Skeletal muscle cell (primary cell): ENCODE results near the gene BHLHE23.

Experiments used
- DNase-seq: peaks from one replicate; pipeline ENCODE4 v3.0.0-alpha.2; 2010; ENCODE audit warnings: low read depth
- H3K4me3 ChIP-seq: 2 replicates; pipeline ENCODE4 v1.5.1; 2011; ENCODE audit warnings: low read depth, mild to moderate bottlenecking, control low read depth, low read length, moderate library complexity

BHLHE23 gene

DNA sequence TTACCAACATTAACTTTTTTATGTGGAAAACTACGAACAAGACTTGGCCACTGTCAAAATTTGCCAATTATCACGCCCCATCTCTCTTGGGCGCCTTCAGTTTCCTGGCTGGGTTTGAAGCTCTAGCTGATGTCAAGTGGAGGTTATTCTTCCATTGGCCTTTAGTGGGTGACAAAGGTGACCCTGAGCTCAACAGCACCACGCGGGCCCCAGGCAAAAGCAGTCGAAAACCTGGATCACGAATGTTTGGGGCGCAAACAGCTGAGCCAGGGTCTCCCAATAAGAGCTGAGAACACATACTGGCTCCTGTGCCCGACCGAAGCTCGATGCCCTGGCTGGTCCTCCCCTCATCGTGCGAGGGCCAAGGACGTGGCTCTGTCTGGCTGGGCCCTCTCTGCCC, 27.5 kb downstream of the BHLHE23 start:
- H3K4me3 ChIP-seq: no peak overlapping the region
- no peak for DNase-seq

DNA sequence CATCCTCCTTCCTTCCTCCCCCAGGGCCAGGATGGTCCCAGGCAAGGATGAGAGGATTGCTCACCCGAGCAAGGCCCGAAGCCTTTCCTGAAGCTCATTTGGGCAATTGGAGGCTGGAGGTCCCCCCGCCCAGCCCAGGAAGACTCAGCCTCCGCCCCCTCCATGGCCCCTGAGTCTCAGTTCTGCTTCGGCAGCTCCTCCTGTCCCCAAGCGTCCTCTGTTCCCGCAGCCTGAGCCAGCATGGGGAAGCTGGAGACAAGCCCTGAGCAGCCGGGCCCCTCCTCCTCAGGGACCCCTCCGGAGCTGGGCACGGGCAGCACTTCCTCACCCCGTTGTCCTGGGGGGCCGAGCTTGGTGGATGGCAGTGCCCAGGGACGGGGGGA, 28.2 kb downstream of the BHLHE23 start:
- DNase-seq: no peak
- no peak overlapping the region for H3K4me3 ChIP-seq

DNA sequence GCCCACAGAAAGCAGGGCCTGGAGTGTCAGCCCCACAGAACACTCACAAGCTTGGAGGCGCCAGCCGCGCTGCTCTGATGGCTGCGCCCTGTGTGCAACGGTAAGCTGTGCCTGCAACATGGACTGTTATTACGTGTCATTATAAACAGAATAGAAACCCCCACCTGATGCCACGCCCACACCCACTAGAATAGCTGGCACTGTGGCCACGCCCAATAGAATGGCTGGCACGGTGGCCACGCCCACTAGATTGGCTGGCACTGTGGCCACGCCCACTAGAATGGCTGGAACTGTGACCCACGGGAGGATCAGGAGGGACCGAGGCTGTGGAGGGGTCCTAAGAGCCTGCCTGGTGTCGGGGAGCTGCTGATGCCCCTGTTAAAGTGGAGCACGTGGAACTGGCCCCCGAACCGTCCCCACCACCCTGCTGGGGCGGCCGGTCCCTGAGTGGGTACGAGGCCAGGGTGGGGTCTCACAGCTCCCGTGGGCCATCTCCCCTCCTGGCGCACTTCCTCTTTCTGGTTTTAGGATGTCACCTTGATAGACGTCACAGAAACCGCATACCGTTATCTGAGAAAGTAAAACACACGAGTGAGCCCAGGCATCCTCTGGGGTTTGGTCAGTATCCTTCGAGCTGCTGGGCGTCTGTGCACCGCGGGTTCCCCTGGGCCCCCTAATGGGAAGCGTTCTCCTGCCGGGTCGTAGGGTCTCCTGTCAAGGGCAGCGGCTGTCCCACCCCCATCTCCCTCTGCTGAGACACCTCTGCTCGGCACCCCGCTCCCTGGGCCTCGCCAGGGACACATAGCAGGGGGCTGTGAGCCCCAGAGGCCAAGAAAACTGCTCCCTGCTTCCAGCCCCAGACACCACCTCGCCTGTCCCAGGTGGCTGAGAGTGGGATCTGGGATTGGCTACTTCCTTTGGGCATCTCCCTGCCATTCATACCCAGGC, 28.9 kb downstream of the BHLHE23 start:
- DNase-seq: no peak
- H3K4me3 ChIP-seq: no peak overlapping the region

DNA sequence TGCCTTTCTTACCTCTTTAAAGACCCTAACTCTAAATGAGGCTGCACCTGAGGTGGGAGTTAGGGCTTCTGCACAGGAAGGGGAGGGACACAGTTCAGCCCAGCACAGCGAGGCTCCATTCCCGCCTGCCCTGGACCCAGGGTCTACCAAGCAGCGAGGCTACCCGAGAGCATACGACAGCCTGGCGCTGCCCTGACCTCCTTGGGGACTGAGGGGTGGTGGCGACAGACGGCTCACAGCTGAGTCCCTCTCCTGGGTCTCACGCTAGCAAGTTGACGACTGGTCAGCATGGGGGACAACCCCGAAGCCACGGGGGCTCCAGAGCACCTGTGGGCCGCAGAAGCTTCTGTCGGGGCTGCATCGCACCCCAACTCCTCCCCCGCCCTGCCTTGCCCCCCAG, 29.9 kb downstream of the BHLHE23 start:
- DNase-seq: no peak
- H3K4me3 ChIP-seq: no peak overlapping the region

DNA sequence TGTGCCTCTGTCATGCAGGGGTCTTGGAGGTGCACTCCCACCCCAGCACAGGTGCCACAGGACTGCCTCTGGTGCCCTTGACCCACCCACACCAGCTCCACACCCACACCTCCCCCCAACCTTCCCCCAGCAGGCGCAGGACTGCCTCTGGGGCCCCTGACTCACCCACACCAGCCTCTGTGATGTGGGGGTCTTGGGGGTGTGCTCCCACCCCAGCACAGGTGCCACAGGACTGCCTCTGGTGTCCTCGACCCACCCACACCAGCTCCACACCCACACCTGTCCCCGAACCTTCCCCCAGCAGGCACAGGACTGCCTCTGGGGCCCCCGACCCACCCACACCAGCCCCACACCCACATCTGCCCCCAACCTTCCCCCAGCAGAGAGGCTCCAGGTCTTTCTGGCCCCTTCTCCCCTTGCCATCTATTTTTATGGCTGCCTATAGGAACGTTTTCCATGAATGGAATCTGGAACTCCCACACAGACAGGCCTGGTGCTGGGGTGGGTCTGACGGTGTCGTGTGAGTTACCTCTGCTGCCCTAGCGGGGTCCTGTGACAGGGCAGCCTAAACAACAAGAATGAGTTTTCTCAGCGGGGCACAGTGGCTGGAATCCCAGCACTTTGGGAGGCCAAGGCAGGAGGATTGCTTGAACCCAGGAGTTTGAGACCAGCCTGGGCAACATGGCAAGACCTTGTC, 30.8 kb downstream of the BHLHE23 start:
- DNase-seq: no peak
- no peak overlapping the region for H3K4me3 ChIP-seq

DNA sequence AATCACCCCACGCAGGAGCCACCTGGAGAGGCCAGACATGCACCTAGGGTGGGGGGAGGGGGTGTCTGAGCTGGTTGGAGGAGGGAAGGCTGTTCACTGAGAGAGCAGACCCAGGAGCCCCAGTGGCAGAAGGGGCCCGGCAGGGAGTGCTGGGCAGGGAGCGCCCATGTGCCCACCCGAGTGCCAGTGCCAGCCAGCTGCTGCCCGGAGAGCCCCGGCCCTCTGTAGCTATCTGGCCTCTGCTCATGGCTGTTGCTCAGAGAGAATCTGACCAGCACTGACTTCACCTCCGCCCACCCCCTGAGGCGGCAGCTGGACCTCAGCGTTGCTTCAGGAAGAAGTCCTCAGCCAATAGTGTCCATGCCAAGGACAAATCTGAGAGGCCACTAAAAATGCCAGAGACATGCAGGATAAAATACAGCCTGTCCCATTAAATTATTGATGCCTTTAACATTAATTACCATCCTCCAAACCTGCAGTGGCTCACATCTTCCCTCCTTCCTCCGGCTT, 31.5 kb downstream of the BHLHE23 start:
- no peak for DNase-seq
- H3K4me3 ChIP-seq: no peak overlapping the region

DNA sequence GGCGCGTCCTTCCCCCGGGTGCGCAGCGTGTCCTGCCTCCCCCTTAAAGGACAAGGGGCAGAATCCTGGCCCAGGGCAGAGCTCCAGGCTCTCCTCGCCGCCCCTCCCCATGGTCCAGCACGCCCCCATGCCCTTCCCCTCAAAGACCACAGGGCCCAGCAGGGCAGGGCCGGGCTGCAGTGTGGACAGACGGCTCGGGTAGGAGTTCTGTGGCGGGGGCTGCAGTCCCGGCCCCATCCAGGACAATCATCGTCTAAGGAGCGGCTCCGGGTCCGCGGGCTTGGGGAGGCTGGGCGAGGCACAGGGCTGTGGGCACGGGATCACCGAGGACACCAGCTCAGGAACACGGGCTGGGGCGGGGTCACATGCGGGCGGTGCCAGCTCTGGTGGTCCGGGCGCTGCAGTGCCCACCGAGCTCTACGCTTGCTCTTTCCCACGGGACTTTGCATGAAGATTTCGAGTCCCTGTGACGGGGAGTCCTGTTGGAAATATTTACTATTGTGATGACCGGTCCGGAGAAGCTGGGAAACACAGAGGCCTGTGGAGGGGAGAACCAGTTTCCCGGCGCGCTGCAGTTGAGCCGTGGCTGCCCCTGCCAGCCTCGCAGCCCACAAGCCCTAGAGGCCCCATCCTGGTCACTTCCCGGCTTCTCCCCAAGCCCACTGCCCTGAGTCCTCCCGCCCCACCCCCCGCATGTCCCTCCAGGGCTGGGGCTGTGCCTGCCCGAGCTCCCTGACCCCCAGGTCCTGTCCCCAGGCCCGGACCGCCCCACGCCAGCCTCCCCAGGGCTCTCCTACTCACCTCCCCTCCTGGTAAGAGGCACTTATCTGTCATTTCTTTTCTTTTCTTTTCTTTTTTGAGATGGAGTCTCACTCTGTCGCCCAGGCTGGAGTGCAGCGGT, 33.7 kb downstream of the BHLHE23 start:
- no peak for DNase-seq
- H3K4me3 ChIP-seq: peak overlapping the region; percentile 30

DNA sequence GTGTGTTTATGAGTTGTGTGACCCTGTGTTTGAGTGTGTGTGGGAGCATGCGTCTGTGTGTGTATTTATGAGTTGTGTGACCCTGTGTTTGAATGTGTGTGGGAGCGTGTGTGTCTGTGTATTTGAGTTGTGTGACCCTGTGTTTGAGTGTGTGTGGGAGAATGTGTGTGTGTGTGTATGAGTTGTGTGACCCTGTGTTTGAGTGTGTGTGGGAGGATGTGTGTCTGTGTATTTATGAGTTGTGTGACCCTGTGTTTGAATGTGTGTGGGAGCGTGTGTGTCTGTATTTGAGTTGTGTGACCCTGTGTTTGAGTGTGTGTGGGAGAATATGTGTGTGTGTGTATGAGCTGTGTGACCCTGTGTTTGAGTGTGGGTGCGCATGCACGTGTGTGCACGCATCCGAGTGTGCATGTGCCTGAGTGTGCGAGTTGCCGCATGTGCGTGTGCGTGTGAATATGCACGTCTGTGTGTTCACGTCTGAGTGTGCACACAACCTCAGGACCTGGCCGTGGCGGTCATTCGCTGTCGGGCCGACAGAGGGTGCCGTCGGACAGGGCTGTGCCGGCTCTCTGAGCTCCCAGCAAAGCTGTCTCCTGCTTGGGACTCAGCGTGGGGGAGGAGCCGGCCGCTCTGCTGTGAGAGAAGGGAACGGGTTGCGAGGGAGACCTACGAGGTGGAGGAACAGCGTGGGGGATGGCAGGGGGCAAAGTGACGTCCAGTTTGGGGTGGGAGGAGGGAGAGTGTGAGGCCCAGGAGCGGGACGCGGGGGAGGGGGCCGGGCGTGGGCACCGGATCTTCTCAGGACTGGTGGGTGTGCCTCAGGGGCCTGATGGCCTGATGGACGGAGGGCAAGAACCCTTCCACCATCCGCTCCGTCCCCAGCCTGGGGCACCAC, 34.6 kb downstream of the BHLHE23 start:
- H3K4me3 ChIP-seq: peak overlapping the region; percentile 30

DNA sequence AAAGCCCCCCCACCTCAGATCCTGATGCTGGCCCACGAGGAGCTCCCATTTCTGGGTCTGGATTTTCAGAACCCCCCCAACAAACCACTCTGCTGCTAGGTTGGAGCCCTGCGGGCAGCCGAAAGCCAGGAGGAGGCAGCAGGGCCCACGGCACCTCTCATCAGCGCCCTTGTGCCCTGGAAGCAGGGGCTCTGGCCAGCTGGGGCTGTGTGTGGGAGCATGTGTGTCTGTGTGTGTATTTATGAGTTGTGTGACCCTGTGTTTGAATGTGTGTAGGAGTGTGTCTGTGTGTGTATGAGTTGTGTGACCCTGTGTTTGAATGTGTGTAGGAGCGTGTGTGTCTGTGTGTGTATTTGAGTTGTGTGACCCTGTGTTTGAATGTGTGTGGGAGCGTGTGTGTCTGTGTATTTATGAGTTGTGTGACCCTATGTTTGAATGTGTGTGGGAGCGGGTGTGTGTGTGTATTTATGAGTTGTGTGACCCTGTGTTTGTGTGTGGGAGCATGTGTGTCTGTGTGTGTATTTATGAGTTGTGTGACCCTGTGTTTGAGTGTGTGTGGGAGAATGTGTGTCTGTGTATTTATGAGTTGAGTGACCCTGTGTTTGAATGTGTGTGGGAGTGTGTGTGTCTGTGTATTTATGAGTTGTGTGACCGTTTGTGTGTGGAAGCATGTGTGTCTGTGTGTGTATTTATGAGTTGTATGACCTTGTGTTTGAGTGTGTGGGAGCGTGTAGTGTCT, 35.4 kb downstream of the BHLHE23 start:
- DNase-seq: no peak

More for the DNA sequence above, 34.6 kb downstream of the BHLHE23 start:
- peak; percentile 38 for DNase-seq

DNA sequence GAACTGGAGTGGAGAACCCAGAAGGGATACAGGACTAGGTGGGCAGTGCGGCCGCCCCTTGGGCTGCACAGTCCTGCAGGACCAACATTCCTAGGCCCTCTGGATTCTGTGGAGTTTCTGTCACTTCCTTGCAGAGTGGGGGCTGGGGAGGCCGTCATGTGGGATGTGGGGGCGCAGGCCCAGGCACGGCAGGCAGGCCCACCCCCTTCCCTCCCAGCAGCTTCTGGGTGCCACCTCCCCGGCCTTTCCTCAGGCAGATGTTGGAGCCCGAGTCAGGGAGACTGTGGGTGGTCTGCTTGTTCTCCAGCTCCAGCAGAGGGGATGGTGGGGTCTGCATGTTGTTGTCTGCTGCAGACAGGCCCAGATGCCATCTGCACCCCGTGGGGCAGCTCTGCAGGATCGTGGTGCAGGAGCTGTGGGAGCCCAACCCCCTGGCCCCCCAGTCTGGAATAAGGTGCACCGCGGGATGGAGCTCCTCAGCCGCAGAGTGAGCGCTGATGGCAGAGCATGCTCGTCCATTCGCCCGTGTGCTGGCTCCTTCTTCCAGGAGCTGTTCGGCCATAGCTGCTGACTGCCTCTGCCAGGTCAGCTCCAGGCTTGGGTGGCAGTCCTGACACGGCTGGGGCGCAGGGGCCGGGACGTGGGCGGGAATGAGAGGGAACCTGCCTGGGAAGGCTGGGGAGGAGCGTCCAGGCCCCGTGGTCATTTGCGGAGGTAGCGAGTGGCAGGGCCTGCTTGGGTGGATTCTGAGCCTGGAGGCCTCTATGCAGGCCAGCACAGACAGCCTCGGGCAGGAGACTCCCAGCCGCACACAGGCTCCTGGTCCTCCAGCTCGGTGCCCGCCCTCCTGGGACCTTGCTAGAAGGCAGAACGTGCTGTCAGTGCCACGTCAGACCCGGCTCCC, 36.2 kb downstream of the BHLHE23 start:
- H3K4me3 ChIP-seq: no peak overlapping the region
- no peak for DNase-seq

More for the DNA sequence above, 35.4 kb downstream of the BHLHE23 start:
- H3K4me3 ChIP-seq: no peak overlapping the region

DNA sequence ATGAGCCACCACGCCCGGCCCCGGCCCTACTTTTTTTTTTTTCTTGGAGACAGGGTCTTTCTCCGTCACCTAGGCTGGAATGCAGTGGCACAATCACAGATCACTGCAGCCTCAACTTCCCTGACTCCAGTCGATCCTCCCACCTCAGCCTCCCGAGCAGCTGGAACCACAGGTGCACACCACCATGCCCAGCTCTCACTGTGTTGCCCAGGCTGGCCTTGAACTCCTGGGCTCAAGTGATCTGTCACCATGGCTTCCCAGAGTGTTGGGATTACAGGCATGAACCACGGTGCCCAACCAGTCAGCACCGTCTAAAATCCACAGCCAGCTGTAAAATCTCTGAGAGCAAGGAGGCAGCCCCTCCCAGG, 36.8 kb downstream of the BHLHE23 start:
- no peak overlapping the region for H3K4me3 ChIP-seq
- no peak for DNase-seq

DNA sequence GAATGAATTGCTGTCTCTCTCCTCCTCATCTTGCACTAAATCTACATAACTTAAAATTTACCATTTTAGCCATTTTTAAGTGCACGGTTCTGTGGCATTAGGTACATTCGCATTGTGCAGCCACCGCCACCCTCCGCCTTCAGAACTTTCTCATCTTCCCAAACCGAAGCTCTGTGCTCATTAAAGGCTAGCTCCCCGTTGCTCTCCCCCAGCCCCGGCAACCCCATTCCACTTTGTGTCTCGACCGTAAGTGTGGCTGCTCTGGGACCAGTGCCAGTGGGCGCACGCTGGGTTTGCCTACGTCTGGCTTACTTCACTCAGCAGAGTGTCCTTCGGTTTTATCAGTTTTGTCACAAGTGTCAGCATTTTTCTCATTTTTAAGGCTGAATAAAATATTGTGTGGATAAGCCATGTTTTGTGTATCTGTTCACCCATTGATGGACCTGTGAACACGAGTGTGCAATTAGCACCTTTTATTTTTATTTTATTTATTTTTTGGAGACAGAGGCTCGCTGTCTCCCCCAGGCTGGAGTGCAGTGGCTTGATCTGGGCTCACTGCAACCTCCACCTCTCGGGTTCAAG, 37.5 kb downstream of the BHLHE23 start:
- H3K4me3 ChIP-seq: no peak overlapping the region
- DNase-seq: no peak

DNA sequence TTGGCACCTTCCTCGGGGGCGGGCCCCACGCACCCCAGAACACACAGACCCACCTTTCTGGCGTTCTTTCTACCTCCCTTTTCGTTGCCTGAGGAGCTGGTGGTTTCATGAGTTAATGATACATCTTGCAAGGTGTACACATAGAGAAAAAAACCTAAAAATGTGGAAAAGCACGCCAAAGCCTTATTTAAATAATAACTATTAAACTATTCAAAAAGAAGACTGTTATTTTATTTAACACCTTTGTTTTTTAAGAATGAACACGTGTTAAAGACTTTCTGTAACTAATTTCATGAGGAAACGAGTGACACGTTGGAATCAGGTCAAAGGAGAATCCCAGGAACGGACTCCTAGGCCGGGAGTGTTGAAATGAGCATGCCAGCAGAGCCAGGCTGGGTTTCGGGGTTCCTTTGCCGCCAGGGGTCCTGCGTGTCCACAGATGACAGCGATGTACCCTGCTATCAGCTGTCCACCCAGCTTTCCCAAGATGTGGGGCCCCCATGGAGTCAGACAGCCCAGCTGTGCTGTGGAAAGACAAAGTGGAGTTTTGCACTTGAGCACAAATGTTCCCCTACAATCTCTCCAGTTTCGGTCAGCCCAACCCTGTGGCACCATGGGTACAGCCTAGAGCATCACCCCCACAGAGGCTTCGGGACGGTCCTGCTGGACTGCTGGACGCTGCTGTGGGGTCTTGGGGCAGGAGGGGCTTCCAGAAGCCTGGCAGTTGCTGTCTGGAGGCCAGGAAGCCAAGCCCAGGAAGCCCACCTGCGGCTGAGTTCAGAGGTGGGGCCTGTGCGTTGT, 38.2 kb downstream of the BHLHE23 start:
- DNase-seq: no peak
- H3K4me3 ChIP-seq: no peak overlapping the region

DNA sequence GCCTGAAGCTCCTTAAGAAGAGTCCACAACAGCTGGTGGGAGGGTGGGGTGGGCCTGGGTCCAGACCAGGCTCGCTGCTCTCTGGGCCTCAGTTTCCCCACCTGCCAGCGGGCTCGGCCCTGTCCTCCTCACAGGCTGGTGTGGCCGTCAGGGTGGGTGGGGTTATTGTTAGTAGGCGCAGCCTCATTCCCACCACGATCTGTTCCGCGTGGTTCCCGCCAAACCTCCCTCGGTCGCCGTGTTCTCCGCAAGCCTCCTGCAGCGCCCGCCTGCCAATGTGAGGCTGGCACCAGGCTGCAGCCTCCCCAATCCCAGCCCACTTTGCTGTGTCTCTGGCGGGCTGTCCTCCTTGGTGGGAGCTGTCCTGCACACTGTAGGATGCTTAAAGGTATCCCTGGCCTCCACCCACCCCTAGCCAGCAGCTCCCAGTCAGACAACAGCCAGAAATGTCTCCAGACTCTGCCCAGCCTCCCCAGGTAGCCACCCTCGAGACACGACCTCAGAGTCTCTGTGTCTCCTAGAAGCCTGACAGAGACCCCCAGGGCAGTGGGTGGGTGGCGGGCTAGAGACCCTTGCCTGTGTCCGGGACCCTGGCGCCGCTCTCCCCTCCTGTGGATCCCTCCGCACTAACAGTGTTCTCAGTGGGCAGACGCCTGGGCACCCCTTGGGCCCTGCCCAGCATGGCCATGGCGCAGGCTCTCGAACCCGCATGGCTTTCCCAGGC, 39.0 kb downstream of the BHLHE23 start:
- DNase-seq: no peak
- H3K4me3 ChIP-seq: no peak overlapping the region

DNA sequence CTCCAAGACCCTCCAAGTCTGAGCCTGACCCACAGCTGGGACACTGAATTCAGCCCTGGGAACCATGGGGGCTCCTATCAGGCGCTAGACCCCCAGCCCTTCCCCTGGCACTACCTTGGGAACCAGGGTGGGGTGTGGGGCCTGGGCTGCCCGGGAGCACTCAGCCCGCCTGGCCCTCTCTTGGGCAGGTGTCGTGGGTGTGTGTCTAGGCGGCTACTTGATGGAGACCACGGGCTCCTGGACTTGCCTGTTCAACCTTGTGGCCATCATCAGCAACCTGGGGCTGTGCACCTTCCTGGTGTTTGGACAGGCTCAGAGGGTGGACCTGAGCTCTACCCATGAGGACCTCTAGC, 39.6 kb downstream of the BHLHE23 start:
- H3K4me3 ChIP-seq: no peak overlapping the region
- DNase-seq: no peak
